Measurements from ENCODE around the gene DDX53. TPM values are rescaled to one million over a fixed set of nuclear protein-coding genes. Genes with fewer than 3 reads are reported as not detected.
A peak's percentile ranks its signal among the peaks of the same experiment; 100 is the strongest.

Gene DDX53
- total RNA-seq: not detected
- long read RNA-seq: 0 reads

DNA sequence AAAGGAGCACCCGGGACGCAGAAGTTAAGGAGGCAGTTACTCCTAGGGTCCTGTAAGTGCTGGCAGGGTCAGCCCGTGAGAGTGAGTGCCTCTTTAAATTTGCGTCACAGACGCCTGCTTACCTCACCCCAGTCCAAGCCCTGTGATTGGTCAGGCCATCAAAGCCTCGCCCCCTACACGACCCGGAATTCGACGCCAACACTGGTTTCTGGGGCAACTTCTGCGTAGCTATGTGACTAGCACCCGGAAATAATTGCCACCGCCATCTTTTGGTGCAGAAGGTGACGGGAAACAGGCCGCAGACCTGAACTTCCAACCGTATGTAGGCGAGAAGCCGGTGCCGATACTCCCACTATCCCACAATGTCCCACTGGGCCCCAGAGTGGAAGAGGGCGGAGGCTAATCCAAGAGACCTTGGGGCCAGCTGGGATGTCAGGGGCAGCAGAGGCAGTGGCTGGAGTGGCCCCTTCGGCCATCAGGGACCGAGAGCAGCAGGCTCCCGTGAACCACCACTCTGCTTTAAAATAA lies at the start of gene DDX53:
Gene DDX53, plus strand, starts transcription at position 265 of the 528 bp plus-strand sequence. Its CDS starts 98 bp downstream, at position 363.
- intact Hi-C loops (cut with DNase I): no loop called here
- no peak for ATAC-seq (ENCODE audit: poor library complexity)
- no peak for DNase-seq

DNA sequence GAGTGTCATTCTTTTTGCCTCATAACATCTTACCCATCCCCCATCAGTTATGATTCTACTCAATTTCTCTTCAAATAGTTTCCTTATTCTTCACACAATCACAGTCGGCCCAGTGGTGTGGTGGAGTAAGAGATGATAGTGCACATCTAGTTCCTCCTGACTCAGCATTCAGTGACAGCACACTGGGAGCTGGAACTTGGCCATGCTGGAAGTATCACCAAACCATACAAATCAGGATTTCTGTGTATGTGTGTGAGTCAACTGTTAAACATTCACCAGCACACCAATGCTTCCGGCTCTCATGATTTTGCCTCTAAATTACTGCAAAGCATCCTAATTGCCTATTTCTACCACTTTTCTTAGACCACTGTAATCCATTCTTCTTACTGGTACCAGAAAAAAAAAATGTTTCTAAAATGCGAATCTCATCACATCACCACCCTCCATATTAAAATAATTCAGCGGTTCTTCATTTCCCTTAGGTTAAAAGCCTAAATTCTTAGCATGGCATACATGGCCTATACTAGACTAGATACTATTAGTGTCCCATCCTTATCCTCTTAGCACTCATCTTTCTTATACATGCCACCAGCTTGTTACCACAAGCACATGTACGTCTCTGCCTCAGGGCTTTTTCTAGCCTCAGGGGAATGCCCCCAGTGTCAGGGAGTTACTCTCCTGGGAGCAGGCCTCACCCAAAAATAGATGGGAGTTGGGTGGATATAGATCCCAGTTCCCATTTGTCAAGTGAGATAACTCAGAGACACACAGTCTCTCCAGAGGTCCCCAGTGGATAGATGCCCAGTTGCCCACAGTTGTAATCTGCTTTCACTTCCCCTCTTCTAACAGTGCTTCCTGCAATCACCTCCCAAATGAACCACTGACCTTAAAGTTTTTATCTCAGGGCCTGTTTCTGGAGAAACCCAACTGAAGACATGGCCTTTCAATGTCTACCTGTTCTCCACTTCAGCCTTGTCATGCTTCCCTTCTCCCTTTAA lies 49.2 kb upstream of the DDX53 start:
- DNase-seq (no peak), ATAC-seq (ENCODE audit: poor library complexity) (no peak)
- intact Hi-C loops (cut with DNase I): no loop called here

DNA sequence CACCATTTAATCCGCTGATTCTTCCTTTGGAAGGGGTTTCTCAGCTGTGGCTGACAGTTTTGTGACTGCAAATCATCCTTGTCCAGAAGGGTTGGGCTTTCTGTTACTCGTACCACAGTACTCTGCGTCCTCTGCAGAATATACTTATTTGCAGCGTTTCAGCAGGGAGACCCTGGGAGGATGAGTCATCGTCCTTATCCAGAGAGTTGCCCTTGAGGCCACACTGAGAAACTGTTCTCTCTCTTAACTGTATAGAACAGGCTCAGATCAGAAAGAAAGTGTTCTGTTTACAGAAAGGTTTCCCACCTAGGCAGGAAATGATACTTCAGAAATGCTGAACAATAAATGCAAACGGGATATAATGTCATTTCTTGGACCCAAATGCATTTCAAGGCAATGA lies 47.8 kb upstream of the DDX53 start:
- DNase-seq (no peak), ATAC-seq (ENCODE audit: poor library complexity) (no peak)
- intact Hi-C loops (cut with DNase I): no loop called here

DNA sequence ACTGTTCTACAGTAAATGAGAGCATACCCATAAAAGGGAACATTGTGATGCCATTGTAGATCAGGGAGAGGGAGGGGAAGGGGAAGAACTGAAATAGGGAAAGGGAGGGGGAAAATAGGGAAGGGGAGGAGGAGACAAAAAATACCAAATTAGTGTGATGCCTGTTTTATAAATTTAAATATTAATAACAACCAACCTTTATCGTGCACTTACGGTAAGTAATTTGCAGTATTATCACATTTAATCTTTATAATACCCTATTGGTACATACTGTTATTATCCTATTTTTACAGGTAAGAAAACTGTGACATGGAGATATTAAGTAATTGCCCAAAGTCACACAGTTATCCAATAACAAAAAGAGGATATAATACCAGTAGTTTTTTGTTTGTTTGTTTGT lies 41.5 kb upstream of the DDX53 start:
- no peak for DNase-seq
- ATAC-seq (ENCODE audit: poor library complexity): no peak
- intact Hi-C loops (cut with DNase I): no loop called here

DNA sequence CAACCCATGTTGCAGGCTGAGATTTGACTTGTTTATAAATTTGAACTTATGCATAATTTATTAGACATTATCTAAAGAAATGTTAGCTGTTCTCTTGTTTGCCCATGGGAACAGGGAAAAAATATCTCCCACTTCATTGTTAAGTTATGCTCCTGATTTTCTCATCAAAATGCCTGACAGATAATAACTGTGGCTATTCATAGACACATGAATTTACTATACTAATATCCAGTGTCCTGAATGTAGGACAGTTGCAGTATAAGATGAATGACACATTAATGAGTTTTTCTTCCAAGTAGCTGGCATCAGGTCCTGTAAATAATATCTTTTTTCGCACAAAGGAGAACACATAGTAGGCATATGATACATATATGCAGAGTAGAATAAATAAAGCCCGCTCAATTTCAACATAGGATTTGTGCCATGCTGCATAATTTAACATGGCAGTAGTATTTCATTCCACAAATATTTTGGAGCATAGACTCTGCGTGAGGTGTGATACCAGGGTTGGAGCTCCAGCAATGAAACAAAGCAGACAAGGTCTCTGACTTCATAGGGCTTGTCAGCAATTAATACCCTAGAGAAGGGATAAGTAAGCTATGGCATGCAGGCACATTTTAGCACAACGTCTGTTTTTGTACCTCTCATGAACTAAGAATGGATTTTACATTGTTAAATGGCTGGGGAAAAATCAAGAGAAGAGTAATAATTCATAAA lies 40.4 kb upstream of the DDX53 start:
- ATAC-seq (ENCODE audit: poor library complexity): peak; percentile 94
- DNase-seq: no peak
- intact Hi-C loops (cut with DNase I): no loop called here

DNA sequence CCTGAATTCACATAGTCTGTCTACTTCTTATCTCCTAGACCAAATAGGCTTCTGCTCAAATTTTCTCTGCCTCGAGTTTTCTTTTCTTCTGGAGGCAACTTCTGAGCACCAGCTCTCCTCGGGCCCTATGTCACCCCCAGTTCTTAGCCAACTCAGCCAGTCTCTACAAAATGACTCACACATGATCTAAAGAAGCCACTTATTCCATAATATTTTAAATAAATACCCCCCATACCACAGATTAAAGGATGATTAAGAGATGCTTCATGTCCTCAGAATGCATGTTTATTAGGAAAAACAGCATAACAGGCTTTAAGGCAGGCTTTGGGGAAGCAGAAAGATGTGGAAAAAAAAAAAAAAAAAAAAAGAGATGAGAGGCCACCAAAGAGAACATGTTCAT lies 36.6 kb upstream of the DDX53 start:
- intact Hi-C loops (cut with DNase I): no loop called here
- no peak for ATAC-seq (ENCODE audit: poor library complexity)
- no peak for DNase-seq

DNA sequence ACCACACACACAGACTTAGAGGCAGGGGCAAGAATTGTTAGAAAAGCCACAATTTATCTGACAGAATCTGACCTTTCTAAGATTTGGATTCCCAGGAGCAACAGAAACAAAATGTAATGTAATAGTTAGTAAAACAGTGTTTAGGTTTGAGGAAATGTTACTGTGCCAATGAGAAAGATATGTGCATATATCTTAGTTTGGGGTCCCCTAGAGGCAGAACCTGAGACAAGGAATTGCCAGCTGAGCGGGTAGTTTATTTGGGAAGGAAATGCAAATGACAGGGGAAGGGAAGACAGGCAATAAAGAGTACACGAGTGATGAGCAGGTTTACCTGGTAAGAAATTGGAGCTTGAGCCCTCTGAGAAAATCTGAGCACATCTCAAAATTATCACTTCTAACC lies 31.3 kb upstream of the DDX53 start:
- no peak for ATAC-seq (ENCODE audit: poor library complexity)
- DNase-seq: no peak
- intact Hi-C loops (cut with DNase I): no loop called here

DNA sequence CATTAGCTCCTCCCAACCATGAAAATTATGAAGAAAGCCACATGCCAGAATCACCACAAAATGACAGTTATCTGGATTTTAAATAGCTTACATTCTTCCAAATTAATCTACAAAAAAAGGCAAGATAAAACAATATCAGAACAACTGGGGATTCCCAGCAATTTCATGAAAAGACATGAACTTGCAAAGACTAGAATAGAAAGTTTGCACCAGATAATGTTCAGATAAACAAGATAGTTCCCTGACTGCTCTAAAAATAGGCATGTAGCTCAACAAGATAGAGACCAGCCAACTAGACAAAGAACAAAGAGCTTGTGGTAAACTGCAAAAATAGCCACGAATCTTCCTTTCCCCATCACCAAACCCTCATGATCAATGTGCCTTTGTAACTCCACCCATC lies 30.3 kb upstream of the DDX53 start:
- DNase-seq (no peak), ATAC-seq (ENCODE audit: poor library complexity) (no peak)
- intact Hi-C loops (cut with DNase I): no loop called here

DNA sequence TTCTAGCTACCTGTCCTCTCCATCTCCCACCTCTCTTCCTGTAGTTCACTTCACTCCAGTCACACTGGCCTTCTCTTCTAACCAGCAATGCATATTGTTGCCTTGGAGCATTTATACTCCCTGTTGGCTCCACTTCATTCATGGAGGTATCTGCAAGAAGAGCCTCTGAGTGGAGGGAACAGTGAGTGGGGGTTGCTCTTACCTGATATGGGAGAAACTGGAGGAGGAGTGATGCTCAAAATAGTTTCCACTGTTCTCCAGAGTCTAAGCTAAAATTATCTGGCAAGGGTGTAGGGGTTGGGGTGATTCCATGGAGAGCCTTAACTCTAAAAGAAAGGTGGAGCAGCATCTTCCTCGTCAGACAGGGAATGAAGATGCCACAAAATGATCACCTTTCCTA lies 28.9 kb upstream of the DDX53 start:
- DNase-seq (no peak), ATAC-seq (ENCODE audit: poor library complexity) (no peak)
- intact Hi-C loops (cut with DNase I): no loop called here

DNA sequence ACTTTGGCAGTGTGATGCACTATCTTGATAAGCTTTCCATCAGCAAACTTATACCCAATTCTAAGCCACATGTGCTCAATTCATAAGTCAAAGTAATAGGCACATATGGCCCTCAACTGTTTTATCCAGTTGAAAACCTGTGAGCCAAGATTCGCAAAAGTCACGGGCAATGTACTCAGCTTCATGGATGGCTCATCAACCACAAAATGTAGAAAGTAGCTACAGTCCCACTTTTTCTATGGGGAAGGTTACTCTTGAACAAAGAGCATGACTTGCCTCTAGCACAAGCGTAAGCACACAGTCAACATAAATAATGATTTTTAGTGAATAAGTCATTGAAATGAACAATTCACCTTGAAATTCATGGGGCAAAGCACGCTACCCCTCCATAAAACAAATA lies 25.1 kb upstream of the DDX53 start:
- no peak for ATAC-seq (ENCODE audit: poor library complexity)
- intact Hi-C loops (cut with DNase I): no loop called here
- DNase-seq: no peak

DNA sequence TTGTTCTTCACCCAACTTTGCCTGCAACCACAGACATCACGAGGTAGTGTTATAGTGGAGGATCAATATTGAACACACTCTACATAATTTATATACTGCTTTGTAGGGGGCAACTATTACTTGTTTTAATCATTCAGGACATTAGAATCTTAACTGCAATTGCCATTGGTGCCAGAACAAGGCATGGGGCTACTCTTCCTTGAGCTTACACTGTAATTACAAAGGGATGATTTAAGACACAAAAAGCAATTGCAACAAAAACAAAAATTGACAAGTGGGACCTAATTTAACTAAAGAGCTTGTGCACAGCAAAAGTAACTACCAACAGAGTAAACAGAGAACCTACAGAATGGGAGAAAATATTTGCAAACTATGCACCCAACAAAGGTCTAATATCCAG lies 24.0 kb upstream of the DDX53 start:
- ATAC-seq (ENCODE audit: poor library complexity) (no peak), DNase-seq (no peak)
- intact Hi-C loops (cut with DNase I): no loop called here

DNA sequence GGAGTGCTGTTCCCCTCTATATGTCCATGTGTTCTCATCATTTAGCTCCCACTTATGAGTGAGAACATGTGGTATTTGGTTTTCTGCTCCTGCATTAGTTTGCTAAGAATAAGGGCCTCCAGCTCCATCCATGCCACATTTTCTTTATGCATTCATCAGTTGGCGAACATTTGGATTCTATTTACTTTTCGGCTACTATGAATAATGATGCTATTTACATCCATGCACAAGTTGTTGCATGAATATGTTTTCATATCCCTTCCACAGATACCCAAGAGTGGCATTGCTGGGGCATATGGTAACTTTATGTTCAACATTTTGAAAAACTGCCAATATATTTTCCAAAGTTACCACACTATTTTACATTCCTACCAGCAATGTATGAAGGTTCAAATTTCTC lies 13.8 kb upstream of the DDX53 start:
- intact Hi-C loops (cut with DNase I): no loop called here
- DNase-seq (no peak), ATAC-seq (ENCODE audit: poor library complexity) (no peak)

DNA sequence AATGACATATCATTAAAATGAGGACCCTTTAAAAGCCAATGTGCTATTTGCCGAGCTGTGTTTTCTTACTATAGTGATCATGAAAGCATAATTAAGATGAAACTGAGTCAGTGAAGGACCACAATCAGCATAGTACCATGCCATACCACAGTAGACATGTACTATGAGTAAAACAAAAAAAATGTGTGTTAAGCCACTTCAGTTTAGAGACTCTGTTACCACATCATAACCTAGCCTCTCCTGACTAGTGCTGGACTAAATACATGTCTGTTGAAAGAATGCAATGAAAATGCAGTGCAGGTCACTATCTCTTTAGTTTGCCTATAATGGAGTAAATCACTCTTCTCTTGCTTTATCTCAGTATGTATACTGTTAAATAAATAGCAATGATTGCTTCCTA lies 12.3 kb upstream of the DDX53 start:
- intact Hi-C loops (cut with DNase I): no loop called here
- no peak for ATAC-seq (ENCODE audit: poor library complexity)
- no peak for DNase-seq

DNA sequence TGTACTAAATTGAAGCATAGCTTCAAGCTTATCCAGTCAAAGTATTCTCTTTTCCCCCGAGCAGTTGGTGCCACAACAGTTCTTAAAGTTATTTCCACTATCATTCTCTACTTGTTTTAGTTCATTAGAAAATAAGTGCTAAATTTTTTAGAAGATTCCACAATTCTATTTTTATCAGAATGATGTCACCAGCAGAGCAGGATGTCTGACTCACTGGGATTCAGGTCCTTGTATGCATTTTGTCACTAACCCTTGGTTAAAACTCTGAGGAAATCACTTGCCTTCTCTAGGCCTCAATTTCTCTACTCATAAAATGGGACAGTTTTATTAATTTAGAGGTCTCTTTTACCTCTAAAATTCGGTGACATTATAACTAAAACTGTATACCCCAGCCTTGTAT lies 3.4 kb downstream of the DDX53 start:
- no peak for DNase-seq
- ATAC-seq (ENCODE audit: poor library complexity): no peak
- intact Hi-C loops (cut with DNase I): no loop called here

DNA sequence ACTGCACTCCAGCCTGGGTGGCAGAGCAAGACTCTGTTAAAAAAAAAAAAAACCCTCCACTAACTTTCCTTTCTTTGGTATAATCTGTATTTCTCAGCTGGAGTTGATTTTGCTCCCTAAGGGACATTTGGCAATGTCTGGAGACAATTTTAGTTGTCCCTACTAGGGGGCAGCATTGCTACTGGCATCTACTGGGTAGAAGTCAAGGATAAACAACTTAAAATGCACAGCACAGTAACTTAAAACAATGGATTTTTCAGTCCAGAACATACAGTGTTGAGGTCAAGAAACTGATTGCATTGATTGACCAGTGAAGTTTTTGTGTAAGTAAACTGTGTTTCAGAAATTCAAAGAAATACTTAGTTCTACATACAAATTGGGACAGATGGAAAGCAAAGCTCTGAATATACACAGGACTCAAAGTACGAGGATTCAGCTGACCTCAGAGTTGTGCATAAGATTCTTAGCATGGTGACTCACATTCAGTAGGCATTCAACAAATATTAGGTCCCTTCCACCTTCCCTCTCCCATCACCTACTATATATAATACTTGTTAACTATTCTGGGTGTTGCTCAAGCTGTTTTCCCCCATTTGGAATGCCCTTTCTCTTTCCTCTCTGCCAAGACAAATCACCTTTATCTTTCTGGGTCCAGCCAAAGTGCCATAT lies 8.8 kb downstream of the DDX53 start:
- no peak for ATAC-seq (ENCODE audit: poor library complexity)
- DNase-seq: no peak
- intact Hi-C loops (cut with DNase I): no loop called here

DNA sequence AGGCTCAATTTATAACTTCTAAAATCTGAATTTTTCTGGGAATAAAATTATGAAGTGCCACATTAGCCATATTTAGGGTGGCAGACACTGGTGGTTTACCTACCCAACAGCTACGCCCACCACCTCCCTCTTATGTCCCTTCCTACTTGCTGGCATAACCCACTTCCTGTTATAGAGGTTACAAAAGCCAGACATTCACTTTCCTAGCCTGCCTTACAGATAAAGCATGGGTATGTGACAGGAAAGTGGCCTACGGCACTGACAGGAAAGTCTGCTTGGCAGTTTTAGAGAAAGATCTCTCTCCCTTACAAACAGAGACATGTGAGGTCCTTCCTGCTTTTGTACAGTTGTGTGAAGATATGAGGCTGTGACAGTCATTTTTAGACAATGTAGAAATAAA lies 12.4 kb downstream of the DDX53 start:
- DNase-seq: no peak
- intact Hi-C loops (cut with DNase I): no loop called here
- ATAC-seq (ENCODE audit: poor library complexity): peak; percentile 67

DNA sequence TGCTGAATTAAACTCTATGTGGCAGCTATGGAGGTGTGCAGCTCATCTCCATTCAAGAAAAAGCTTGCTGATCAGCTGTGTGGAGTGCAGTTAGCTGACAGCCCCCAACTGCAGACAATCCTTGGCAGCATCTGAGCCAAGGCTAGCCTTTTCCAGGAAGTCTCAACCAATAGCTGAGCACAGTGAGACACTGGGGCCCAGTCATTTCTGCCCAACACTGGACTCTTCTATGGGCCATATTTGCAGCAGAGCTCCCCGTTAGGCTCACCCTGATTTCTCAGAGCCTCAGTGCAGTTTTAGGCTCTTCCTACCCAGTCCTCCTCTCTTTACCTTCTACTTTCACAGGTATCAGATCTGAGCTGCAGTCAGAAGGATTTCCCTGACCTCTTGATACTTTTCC lies 12.9 kb downstream of the DDX53 start:
- DNase-seq (no peak), ATAC-seq (ENCODE audit: poor library complexity) (no peak)
- intact Hi-C loops (cut with DNase I): no loop called here

DNA sequence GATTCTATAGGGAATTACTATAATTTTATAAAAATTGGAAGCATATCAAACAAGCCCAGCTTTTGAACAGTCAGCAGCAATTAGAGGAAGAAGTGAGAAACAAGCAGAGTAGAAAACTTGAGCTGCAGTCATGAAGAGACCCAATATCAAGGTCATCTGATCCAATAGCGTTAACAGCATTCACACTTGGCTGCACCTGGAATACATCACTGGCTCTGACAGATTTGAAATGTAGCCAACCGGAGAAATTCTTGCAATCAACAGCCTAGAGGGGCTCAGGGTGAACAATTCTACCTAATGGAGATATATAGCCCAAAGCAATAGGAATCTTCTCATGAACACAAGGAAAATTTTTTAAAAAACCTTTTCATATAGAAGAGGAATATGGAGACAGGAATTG lies 13.6 kb downstream of the DDX53 start:
- ATAC-seq (ENCODE audit: poor library complexity) (no peak), DNase-seq (no peak)
- intact Hi-C loops (cut with DNase I): no loop called here

DNA sequence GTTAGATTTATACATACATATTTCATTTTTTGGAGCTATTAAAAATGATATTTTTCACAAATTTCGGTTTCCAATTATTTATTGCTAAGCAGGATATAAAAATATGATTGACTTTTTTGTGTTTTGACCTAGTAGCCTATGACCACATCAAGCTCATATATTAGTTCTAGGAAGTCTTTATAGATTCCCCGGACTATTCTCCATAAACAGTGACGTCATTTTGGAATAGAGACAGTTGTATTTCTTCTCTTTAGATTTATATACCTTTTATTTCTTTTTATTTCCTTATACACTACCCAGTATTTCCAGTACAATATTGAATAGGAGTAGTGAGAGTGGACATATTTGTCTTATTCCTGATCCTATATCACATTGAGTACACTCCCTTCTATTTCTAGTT lies 31.8 kb downstream of the DDX53 start:
- ATAC-seq (ENCODE audit: poor library complexity) (no peak), DNase-seq (no peak)
- intact Hi-C loops (cut with DNase I): no loop called here

Measured in Right ventricle myocardium superior (tissue), 1 donor.